A673 (cell line): ENCODE results near the gene HARS1. TPM values are rescaled to one million over a fixed set of nuclear protein-coding genes. Genes with fewer than 3 reads are reported as not detected.
"Not testable (repeated sequence)": the region's sequence is repeated elsewhere in the genome, so short reads cannot be mapped to it uniquely, and the experiment has no call there.

Experiments
- BruUV-seq: library from RNA; stranded (reverse); fragments of 400-500 nt; replicated peaks from 2 replicates; lab custom pipeline; 2021; lab: Mats Ljungman, UMichigan
- CTCF ChIA-PET: fragments of 300-600 bp; sonication (Branson Sonifier 250); formaldehyde crosslinking; loops from one replicate; lab custom pipeline; 2022; ENCODE audit warnings: antibody characterized with exemption; lab: Charles Lee
- POLR2A ChIA-PET: fragments of 300-600 bp; sonication (Branson Sonifier 250); formaldehyde crosslinking; loops from one replicate; lab custom pipeline; 2022; ENCODE audit warnings: antibody characterized with exemption; ENCODE audit not compliant: low non-redundant PET; lab: Charles Lee
- DNase-seq: peaks from one replicate; pipeline ENCODE4 v3.0.0-alpha.2; 2015; ENCODE audit warnings: low spot score
- H3K27ac ChIP-seq: fragments of 200-600 bp; sonication (generic); 2 replicates; pipeline ENCODE4 v1.5.1; 2016; ENCODE audit warnings: mixed run types, low read depth, mild to moderate bottlenecking, mixed read lengths, antibody characterized with exemption, low read length; ENCODE audit not compliant: poor library complexity, severe bottlenecking
- H3K27me3 ChIP-seq: fragments of 200-600 bp; sonication (generic); replicated peaks from 2 replicates; pipeline ENCODE4 v1.6.1; 2017; ENCODE audit warnings: mixed run types, low read depth, mild to moderate bottlenecking, mixed read lengths, antibody characterized with exemption, low read length; ENCODE audit not compliant: insufficient read depth, poor library complexity
- H3K36me3 ChIP-seq: fragments of 200-600 bp; sonication (generic); 2 replicates; pipeline ENCODE4 v1.6.1; 2016; ENCODE audit warnings: mixed run types, mild to moderate bottlenecking, mixed read lengths, antibody characterized with exemption, low read length; ENCODE audit not compliant: insufficient read depth, poor library complexity, severe bottlenecking
- H3K4me1 ChIP-seq: fragments of 200-600 bp; sonication (generic); 2 replicates; pipeline ENCODE4 v1.6.1; 2017; ENCODE audit warnings: mixed run types, mild to moderate bottlenecking, mixed read lengths, antibody characterized with exemption, low read length; ENCODE audit not compliant: insufficient read depth, poor library complexity, severe bottlenecking
- H3K4me3 ChIP-seq: fragments of 200-600 bp; sonication (generic); 2 replicates; pipeline ENCODE4 v1.5.1; 2016; ENCODE audit warnings: low read depth, mixed run types, mild to moderate bottlenecking, mixed read lengths, low read length; ENCODE audit not compliant: poor library complexity, severe bottlenecking
- H3K9me3 ChIP-seq: fragments of 200-600 bp; sonication (generic); 2 replicates; pipeline ENCODE4 v1.6.1; 2016; ENCODE audit warnings: mixed run types, low read depth, mild to moderate bottlenecking, mixed read lengths, antibody characterized with exemption, low read length; ENCODE audit not compliant: poor library complexity, severe bottlenecking
- CTCF ChIP-seq: fragments of 300-800, 200-600 bp; sonication (generic); conservative IDR thresholded peaks from 2 replicates; pipeline ENCODE4 v1.5.1; 2017; ENCODE audit warnings: low read depth, mild to moderate bottlenecking, antibody characterized with exemption, low read length, moderate library complexity, mixed read lengths
- EZH2 ChIP-seq: fragments of 200-600 bp; sonication (generic); IDR thresholded peaks from 2 replicates; pipeline ENCODE4 v1.6.1; 2017; ENCODE audit warnings: borderline replicate concordance, low read depth, mild to moderate bottlenecking, mixed read lengths, antibody characterized with exemption, low read length; ENCODE audit not compliant: poor library complexity, severe bottlenecking
- intact Hi-C: fragments of 100-400 bp; cut with micrococcal nuclease; formaldehyde crosslinking; loops from one replicate; pipeline ENCODE4 v1.10.0; 2022; ENCODE audit not compliant: unreplicated experiment
- total RNA-seq: library from RNA; stranded (reverse); gene quantifications from 2 replicates; pipeline ENCODE4 v1.2.3, GENCODE V29; 2021

HARS1 gene
- total RNA-seq, 1 experiment from 2014 or later = 101 TPM

GRCh38 chr5:140664359-140665119, 26.6 kb downstream of the HARS1 start, which contains the start of gene WDR55:
WDR55 (plus strand) TSS chr5:140664904; CDS start chr5:140664913, 9 bp downstream.
- intact Hi-C loops = loop anchor here (1.0 kb wide), 1 partner anchor 27 kb away; the partner anchor contains the start of genes HARS1 and HARS2

DNA sequence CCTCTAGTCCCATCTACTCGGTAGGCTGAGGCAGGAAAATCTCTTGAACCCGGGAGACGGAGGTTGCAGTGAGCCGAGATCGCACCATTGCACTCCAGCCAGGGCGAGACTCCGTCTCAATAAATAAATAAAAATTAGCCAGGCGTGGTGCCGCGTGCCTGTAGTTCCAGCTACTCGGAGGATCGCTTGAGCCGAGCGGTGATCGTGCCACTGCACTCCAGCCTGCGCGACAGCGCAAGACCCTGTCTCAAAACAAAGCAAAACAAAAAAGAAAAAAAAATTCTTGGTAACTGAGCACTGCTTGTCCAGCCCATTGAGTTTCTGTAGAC, 27.2 kb downstream of the HARS1 start:
- no peak for DNase-seq
- ChIA-PET CTCF (no interaction called here), POLR2A (interaction anchor here (0.6 kb wide), 1 partner anchor 45 kb away, joined by 3 read pairs; no protein-coding TSS in a partner anchor)
- H3K27ac ChIP-seq = peak overlapping the region; percentile 80
- TF ChIP-seq EZH2 = no peak
- no peak for TF ChIP-seq CTCF
- H3K4me1 ChIP-seq = peaks cover 6% of the 10 kb centered on the region
- BruUV-seq = no TSS peak
- H3K9me3 ChIP-seq = no peaks in the 10 kb centered on the region
- peak overlapping the region; percentile 86 for H3K4me3 ChIP-seq
- intact Hi-C loops = loop anchor here (1.0 kb wide), 1 partner anchor 27 kb away; the partner anchor contains the start of genes HARS1 and HARS2
- no peaks in the 10 kb centered on the region for H3K27me3 ChIP-seq
- peaks cover 64% of the 10 kb centered on the region for H3K36me3 ChIP-seq

More at GRCh38 chr5:140664359-140665119, 26.6 kb downstream of the HARS1 start, which contains the start of gene WDR55:
- Histone ChIP-seq H3K4me1 (peaks cover 6% of the 10 kb centered on the region), H3K9me3 (no peaks in the 10 kb centered on the region), H3K36me3 (peaks cover 64% of the 10 kb centered on the region), H3K4me3 (peak within 1 kb of the TSS; percentile 86), H3K27me3 (no peaks in the 10 kb centered on the region), H3K27ac (peak within 1 kb of the TSS; percentile 80)
- POLR2A ChIA-PET = no interaction called here
- CTCF ChIA-PET = no interaction called here
- DNase-seq = peak; percentile 98
- BruUV-seq = TSS peak; percentile 83
- TF ChIP-seq EZH2 (no peak), CTCF (no peak)

DNA sequence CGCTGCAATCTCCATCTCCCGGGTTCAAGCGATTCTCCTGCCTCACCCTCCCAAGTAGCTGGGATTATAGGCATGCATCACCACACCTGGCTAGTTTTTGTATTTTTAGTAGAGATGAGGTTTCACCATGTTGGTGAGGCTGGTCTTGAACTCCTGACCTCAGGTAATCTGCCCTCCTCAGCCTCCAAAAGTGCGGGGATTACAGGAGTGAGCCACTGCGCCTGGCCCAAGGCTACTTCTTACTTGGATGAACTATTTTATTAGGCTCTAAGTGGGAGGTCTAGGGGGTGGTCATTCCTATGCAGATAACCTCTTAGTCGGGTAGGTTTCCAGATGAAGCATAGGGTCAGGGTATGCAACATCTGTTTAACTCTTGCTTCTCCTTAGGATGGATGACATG, 30.8 kb downstream of the HARS1 start:
- CTCF ChIA-PET = not testable (repeated sequence)

More for the DNA sequence above, 30.8 kb downstream of the HARS1 start:
- H3K4me3 ChIP-seq, H3K4me1 ChIP-seq, H3K27ac ChIP-seq, POLR2A ChIA-PET, DNase-seq, H3K9me3 ChIP-seq, BruUV-seq, H3K27me3 ChIP-seq, intact Hi-C loops: not testable (repeated sequence)
- H3K36me3 ChIP-seq = peaks cover 74% of the 10 kb centered on the region
